ENCODE results near the gene SGMS1. TPM values are rescaled to one million over a fixed set of nuclear protein-coding genes. Genes with fewer than 3 reads are reported as not detected.

Gene SGMS1
- total and polyA plus RNA-seq, 11 donors, result 6.9 to 40.6 (median 19.6) TPM

GRCh38 chr10:50335397-50335796, 288.4 kb downstream of the SGMS1 start:
- H3K36me3 ChIP-seq, result peaks cover 0 to 15% (median 0%) of the 10 kb centered on the region in 9 donors
- H3K9me3 ChIP-seq, result no peaks in the 10 kb centered on the region
- intact Hi-C loops (cut with DNase I), result no loop called here
- DNase-seq (no peak), ATAC-seq (no peak)
- H3K4me3 ChIP-seq, result no peak overlapping the region
- TF ChIP-seq CTCF (IDR thresholded peaks at IDR 0.05), result no peak
- TF ChIP-seq POLR2A (IDR thresholded peaks at IDR 0.05), result no peak
- 94 to 98% (median 95%) methylated on average over 2 of the region's 2 CpGs for WGBS, 4 donors
- H3K27me3 ChIP-seq, result no peaks in the 10 kb centered on the region
- peaks cover 0 to 20% (median 3%) of the 10 kb centered on the region in 12 donors for H3K4me1 ChIP-seq
- no peak overlapping the region for H3K27ac ChIP-seq

GRCh38 chr10:50334273-50334672, 289.5 kb downstream of the SGMS1 start:
- no peak for TF ChIP-seq POLR2A (IDR thresholded peaks at IDR 0.05)
- TF ChIP-seq CTCF (IDR thresholded peaks at IDR 0.05), result no peak
- peaks cover 0 to 23% (median 7%) of the 10 kb centered on the region in 12 donors for H3K4me1 ChIP-seq
- no peaks in the 10 kb centered on the region for H3K27me3 ChIP-seq
- intact Hi-C loops (cut with DNase I), result no loop called here
- H3K27ac ChIP-seq, result no peak overlapping the region
- ATAC-seq, result no peak
- no peaks in the 10 kb centered on the region for H3K9me3 ChIP-seq
- 93 to 100% (median 97%) methylated on average over 2 of the region's 2 CpGs for WGBS, 4 donors
- DNase-seq, result no peak
- peaks cover 0 to 5% (median 0%) of the 10 kb centered on the region in 9 donors for H3K36me3 ChIP-seq
- no peak overlapping the region for H3K4me3 ChIP-seq

GRCh38 chr10:50333872-50334271, 289.9 kb downstream of the SGMS1 start:
- Histone ChIP-seq H3K36me3 (peaks cover 0 to 5% (median 0%) of the 10 kb centered on the region in 9 donors), H3K27me3 (no peaks in the 10 kb centered on the region), H3K4me1 (peaks cover 0 to 25% (median 7%) of the 10 kb centered on the region in 12 donors), H3K9me3 (no peaks in the 10 kb centered on the region), H3K27ac (no peak overlapping the region), H3K4me3 (no peak overlapping the region)
- TF ChIP-seq CTCF (IDR thresholded peaks at IDR 0.05) (no peak), POLR2A (IDR thresholded peaks at IDR 0.05) (no peak)
- intact Hi-C loops (cut with DNase I), result no loop called here
- no peak for DNase-seq
- ATAC-seq, result no peak

- Histone ChIP-seq H3K36me3 (peaks cover 0 to 5% (median 0%) of the 10 kb centered on the region in 9 donors), H3K27me3 (no peaks in the 10 kb centered on the region), H3K4me1 (peaks cover 0 to 35% (median 11%) of the 10 kb centered on the region in 12 donors), H3K4me3 (no peak overlapping the region), H3K27ac (peak overlapping the region in 1 of 12 donors; percentile 11), H3K9me3 (no peaks in the 10 kb centered on the region)
- ATAC-seq, result peak; percentile 47 to 70 (median 54)
- intact Hi-C loops (cut with DNase I), result no loop called here
- DNase-seq, result no peak
- TF ChIP-seq CTCF (IDR thresholded peaks at IDR 0.05) (no peak), POLR2A (IDR thresholded peaks at IDR 0.05) (no peak)
- 82 to 87% (median 83%) methylated on average over 3 of the region's 3 CpGs for WGBS, 4 donors
Measured at GRCh38 chr10:50332108-50332842, 291.5 kb downstream of the SGMS1 start.

Data from heart left ventricle (tissue), 16 donors.